GM21619 (cell line): ENCODE measurements around the gene CFAP20DC.
"Not testable (repeated sequence)": the region's sequence is repeated elsewhere in the genome, so short reads cannot be mapped to it uniquely, and the experiment has no call there.

Experiments
- ATAC-seq: cut with Tn5 transposase; IDR thresholded peaks from one replicate; pipeline ENCODE4 v1.9.1; 2021; ENCODE audit not compliant: unreplicated experiment

The CFAP20DC gene

DNA sequence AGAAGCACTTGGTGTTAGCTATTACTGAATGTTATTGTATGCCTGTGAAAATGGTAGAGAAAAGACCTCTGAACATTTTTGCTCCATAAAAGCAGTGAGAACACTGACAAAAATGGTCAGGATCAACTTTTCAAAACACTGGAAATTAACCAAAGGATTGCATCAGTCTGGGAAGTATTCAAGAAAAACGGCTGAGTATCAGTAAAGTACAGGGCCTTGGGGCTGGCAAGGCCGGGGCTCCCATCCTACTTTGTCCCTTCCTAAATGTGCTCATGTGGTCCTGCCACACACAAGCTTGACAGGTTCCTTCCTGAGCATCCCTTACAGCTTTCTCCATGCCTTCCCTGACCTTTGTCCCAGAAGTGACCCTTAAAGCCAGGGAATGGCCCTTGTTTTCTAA lies 84.0 kb downstream of the CFAP20DC start:
- ATAC-seq = no peak

GRCh38 chr3:58963928-58964503 lies 85.8 kb downstream of the CFAP20DC start:
- no peak for ATAC-seq

- ATAC-seq = no peak
Observed at GRCh38 chr3:58962816-58963215, 87.0 kb downstream of the CFAP20DC start.

DNA sequence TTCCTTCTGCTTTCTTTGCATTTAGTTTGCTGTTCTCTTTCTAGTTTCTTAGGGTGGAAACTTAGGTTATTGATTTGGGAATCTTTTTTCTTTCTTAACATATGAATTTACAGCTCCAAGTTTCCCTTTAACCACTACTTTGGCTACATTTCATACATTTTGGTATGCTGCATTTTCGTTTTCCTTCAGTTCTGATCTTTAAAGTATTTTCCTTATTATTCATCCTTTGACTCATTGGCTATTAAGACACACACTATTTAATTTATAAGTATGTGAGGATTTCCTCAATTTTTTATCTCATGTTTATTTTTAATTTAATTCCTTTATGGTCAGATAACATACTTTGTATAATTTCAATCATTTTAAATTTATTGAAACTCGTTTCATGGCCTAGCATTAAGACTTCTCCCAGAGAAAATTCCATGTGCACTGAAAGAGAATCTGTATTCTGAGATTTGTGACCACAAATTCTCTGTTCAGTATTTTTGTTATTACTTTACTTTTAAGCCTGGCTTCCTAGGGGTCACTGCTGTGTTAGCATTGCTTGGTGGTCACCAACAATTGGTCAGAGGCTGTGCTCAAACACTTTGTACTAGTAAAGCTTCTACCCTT lies 87.7 kb downstream of the CFAP20DC start:
- no peak for ATAC-seq

GRCh38 chr3:58955308-58955707 lies 94.5 kb downstream of the CFAP20DC start:
- ATAC-seq = no peak

- no peak for ATAC-seq
Observed at GRCh38 chr3:58953288-58953687, 96.5 kb downstream of the CFAP20DC start.

DNA sequence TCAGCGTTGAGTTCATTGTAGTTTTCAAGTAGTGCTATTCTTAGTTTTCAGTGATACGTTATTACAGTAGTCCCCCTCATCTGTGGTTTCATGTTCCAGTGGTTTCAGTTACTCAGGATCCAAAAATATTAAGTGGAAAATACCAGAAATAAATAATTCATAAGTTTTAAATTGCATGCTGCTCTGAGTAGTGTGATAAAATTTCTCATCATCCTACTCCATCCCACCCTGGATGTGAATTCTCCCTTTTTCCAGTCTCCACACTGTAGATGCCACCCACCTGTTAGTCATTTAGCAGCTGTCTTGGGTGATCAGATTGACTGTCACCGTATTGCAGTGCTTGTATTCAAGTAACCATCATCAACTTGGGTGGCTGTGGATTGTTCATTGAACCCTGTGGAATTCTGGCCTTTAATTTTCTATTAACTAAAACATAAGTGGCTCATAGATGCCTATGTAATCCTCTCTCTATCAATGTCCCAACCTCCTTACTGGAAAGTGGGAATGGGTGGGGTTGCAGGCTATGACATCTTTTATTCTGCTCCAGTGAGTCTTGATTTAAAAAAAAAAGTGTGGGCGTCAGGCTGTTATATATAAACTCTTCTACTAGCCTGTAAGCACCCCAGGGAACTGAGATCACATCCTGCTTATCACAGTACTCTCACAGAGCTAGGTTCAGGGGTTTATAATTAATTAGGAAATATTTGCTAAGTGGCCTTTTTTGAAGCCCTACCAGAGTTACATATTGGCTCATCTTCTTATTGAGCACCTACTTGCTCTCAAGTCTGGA lies 97.5 kb downstream of the CFAP20DC start:
- peak; percentile 85 for ATAC-seq

- no peak for ATAC-seq
Observed at GRCh38 chr3:58948018-58948417, 101.8 kb downstream of the CFAP20DC start.

- ATAC-seq = no peak
Observed at GRCh38 chr3:58946875-58947274, 103.0 kb downstream of the CFAP20DC start.

DNA sequence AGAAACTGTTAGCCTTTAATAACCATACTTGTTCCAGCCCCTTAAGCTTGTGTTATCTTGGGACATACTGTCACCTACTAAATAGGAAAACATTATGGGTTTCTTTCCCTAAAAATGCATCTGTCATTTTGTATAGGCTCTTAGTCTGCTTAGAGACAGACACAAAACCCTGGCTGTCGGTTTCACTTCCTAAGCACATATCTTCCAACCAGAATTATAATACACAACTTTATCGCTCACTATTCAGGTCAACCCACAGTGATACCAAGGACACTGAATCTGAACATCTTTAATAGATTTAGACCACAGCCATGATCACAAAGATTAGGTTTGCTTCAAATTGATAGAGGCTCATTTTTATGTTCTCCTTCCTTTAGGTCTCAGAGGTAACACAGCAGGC lies 111.8 kb downstream of the CFAP20DC start:
- ATAC-seq = no peak

DNA sequence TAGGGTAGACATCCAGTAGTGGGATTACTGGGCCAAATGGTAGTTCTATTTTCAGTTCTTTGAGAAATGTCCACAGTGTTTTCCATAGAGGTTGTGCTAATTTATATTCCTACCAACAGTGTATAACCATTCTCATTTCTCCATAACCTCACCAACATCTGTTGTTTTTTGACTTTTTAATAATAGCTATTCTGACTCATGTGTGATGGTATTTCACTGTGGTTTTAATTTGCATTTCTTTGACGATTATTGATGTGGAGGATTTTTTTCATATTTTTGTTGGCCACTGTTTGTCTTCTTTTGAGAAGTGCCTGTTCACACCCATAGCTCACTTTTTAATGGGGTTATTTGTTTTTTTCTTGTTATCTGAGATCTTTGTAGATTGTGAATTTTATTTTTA lies 125.2 kb downstream of the CFAP20DC start:
- ATAC-seq = no peak

- ATAC-seq = no peak
Observed at GRCh38 chr3:58900386-58900785, 149.4 kb downstream of the CFAP20DC start.

DNA sequence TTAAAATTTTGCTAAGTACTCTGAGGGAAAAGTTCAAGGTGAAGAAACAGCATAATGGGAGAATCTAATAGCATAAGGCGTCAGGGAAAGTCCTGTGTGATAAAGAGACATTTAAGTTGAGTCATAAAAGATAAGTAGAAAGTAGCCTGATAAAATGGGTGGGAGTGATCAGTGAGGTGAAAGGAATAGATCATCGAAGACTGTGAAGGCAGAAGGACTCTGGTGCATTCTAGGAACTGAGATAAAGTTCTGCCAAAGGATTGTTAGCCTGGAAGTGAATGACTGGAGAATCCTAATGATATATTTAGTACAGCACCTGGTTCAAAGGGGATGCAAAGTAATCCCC lies 149.9 kb downstream of the CFAP20DC start:
- ATAC-seq = peak; percentile 25

- ATAC-seq = peak; percentile 73
Observed at GRCh38 chr3:58899159-58899952, 150.5 kb downstream of the CFAP20DC start.

GRCh38 chr3:58898513-58898912 lies 151.3 kb downstream of the CFAP20DC start:
- ATAC-seq = no peak

GRCh38 chr3:58897646-58898045 lies 152.2 kb downstream of the CFAP20DC start:
- no peak for ATAC-seq

DNA sequence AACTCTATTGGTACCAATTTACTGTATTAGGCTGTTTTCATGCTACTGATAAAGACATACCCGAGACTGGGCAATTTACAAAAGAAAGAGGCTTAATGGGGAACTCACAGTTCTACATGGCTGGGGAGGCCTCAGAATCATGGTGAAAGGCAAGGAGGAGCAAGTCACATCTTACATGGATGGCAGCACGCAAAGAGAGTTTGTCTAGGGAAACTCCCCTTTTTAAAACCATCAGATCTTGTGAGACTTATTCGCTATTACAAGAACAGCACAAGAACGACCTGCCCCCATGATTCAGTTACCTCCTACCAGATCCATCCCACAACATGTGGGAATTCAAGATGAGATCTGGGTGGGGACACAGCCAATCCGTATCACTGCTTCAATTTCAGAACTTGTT lies 154.1 kb downstream of the CFAP20DC start:
- not testable (repeated sequence) for ATAC-seq

DNA sequence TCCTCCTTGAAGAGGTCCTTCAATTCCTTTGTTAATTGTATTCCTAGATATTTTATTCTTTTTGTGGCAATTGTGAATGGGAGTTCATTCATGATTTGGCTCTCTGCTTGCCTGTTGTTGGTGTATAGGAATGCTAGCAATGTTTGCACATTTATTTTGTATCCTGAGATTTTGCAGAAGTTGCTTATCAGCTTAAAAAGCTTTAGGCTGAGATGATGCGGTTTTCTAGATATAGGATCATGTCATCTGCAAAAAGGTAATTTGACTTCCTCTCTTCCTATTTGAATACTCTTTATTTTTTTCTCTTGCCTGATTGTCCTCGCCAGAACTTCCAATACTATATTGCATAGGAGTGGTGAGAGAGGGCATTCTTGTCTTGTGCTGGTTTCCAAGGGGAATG lies 157.3 kb downstream of the CFAP20DC start:
- ATAC-seq = not testable (repeated sequence)

- ATAC-seq = no peak
Observed at GRCh38 chr3:58888087-58888486, 161.7 kb downstream of the CFAP20DC start.

DNA sequence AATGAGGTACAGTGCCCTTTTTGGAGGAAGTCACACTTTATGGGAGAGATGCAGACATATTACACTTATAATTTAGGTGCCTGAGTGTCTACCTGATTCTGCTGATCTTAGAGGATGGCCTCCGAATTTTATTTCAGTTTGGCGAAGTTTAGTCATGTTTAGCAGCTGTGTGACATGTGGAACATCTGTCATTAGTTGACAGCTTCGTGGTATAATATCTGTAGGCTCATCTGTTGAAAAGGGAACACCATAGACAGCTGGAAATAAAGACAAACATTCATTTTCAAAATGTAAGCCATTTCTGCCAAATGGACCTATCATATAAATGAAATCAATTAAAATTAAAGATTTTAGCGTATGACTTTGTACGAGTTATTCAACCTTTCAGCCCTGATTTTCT lies 165.4 kb downstream of the CFAP20DC start:
- ATAC-seq = no peak

GRCh38 chr3:58880182-58880581 lies 169.6 kb downstream of the CFAP20DC start:
- no peak for ATAC-seq

GRCh38 chr3:58874795-58875194 lies 175.0 kb downstream of the CFAP20DC start:
- ATAC-seq = peak; percentile 83
